Body of pancreas (tissue), 4 donors: Measurements from ENCODE around the gene ACOT7. TPM values are rescaled to one million over a fixed set of nuclear protein-coding genes. Genes with fewer than 3 reads are reported as not detected.

Experiments
- ATAC-seq: fragments of 150-250 bp; one replicate; pipeline ENCODE4 v1.9.1; 2016
- DNase-seq, 4 donors: peaks; one replicate each; pipeline ENCODE4 v3.0.0-alpha.2; 2019
- H3K27ac ChIP-seq, 4 donors: fragments of 200-600 bp; sonication (generic); 1 replicate in 3 of 4; 2 replicates in 1 of 4; pipeline versions ENCODE4 v1.5.1 to v1.6.1; 2016 to 2019; ENCODE audit warnings: mild to moderate bottlenecking in 1 of 4, mixed read lengths in 1 of 4, moderate library complexity in 1 of 4
- H3K27me3 ChIP-seq, 2 donors: fragments of 200-600 bp; sonication (generic); one replicate each; pipeline ENCODE4 v1.6.0; 2016; ENCODE audit warnings: mild to moderate bottlenecking in 1 of 2
- H3K36me3 ChIP-seq, 2 donors: fragments of 200-600 bp; sonication (generic); replicated peaks in 1 of 2; 2 replicates each; pipeline ENCODE4 v1.5.1; 2016; ENCODE audit warnings: low read depth in 2 of 2; ENCODE audit not compliant: insufficient read depth in 1 of 2
- H3K4me1 ChIP-seq: fragments of 200-600 bp; sonication (generic); one replicate; pipeline ENCODE4 v1.6.0; 2016
- H3K4me3 ChIP-seq, 2 donors: fragments of 200-600 bp; sonication (generic); 1 replicate in 1 of 2; 2 replicates in 1 of 2; pipeline ENCODE4 v1.5.1; 2016 to 2019
- H3K9me3 ChIP-seq, 3 donors: fragments of 200-600 bp; sonication (generic); 1 replicate in 2 of 3; 2 replicates in 1 of 3; pipeline ENCODE4 v1.5.1; 2016
- POLR2A ChIP-seq, 3 donors: fragments of 450-650 bp; IDR thresholded peaks; one replicate each; pipeline ENCODE4 v1.6.1; 2016; ENCODE audit warnings: antibody characterized with exemption in 3 of 3, mild to moderate bottlenecking in 2 of 3
- WGBS, 2 donors: methylation state at CpG; one replicate each; pipeline ENCODE4 v1.1.5; 2017; 5-methylcytosine and 5-hydroxymethylcytosine counted together
- intact Hi-C: fragments of 100-400 bp; cut with DNase I; formaldehyde crosslinking; loops from one replicate; pipeline ENCODE4 v1.15.1; 2023
- total RNA-seq, 2 donors: library from RNA; depleted of rRNA; stranded (reverse); fragments of >200 nt; gene quantifications; one replicate each; pipeline ENCODE4 v1.1.0, GENCODE V29; 2016
- TF ChIP-seq, protein P1 (sequence below), 7 experiments: fragments of 450-650 bp in 4 of 7; fragments of 200-600 bp in 3 of 7; sonication (generic) in 3 of 7; IDR thresholded peaks; one replicate each; pipeline ENCODE4 v1.5.1; 2016 to 2019; ENCODE audit warnings: antibody characterized with exemption in 7 of 7

ACOT7 gene
- total RNA-seq, 2 donors from 2014 or later, result 6.0 to 33.0 TPM

DNA sequence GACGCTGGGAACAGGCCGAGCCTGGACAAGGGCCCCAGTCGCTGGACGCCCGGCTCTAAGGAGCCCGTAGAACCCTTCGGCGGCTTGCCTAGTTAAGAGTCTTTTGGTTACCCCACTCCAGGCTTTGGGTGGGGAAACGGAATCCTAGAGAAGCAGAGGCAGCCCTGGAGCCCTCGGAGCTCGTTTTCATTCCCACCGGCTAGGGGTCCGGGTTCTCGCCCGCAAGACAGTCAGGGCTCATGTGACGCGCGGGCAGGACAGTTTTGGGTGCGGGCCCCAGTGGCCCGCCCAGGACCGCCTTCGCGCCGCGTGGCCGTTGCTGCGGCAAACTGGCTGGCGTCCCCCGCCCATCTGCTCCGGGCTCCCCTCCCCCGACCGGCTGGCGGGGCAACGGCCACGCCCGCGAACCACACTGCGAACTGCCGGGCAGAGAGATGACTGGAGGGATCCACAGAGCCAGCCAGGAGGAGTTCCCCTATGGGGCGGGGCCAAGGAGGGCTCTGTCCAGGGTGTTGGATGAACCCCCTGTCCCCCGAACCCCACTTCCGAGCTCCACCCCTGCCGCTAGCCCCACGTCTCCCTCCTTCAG is 27.0 kb upstream of the ACOT7 start:
- Histone ChIP-seq H3K9me3 (no peaks in the 10 kb centered on the region), H3K36me3 (no peaks in the 10 kb centered on the region), H3K4me3 (no peak overlapping the region), H3K27ac (no peak overlapping the region), H3K27me3 (peaks cover 0 to 47% of the 10 kb centered on the region in 2 donors), H3K4me1 (peaks cover 48% of the 10 kb centered on the region)
- TF ChIP-seq POLR2A (IDR thresholded peaks at IDR 0.05), result no peak
- TF ChIP-seq, protein P1, sequence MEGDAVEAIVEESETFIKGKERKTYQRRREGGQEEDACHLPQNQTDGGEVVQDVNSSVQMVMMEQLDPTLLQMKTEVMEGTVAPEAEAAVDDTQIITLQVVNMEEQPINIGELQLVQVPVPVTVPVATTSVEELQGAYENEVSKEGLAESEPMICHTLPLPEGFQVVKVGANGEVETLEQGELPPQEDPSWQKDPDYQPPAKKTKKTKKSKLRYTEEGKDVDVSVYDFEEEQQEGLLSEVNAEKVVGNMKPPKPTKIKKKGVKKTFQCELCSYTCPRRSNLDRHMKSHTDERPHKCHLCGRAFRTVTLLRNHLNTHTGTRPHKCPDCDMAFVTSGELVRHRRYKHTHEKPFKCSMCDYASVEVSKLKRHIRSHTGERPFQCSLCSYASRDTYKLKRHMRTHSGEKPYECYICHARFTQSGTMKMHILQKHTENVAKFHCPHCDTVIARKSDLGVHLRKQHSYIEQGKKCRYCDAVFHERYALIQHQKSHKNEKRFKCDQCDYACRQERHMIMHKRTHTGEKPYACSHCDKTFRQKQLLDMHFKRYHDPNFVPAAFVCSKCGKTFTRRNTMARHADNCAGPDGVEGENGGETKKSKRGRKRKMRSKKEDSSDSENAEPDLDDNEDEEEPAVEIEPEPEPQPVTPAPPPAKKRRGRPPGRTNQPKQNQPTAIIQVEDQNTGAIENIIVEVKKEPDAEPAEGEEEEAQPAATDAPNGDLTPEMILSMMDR (IDR thresholded peaks at IDR 0.05), result no peak
- 18 to 35% methylated on average over 7 to 41 of the region's 44 CpGs for WGBS, 2 donors
- DNase-seq (no peak), ATAC-seq (no peak)
- intact Hi-C loops, result no loop called here

DNA sequence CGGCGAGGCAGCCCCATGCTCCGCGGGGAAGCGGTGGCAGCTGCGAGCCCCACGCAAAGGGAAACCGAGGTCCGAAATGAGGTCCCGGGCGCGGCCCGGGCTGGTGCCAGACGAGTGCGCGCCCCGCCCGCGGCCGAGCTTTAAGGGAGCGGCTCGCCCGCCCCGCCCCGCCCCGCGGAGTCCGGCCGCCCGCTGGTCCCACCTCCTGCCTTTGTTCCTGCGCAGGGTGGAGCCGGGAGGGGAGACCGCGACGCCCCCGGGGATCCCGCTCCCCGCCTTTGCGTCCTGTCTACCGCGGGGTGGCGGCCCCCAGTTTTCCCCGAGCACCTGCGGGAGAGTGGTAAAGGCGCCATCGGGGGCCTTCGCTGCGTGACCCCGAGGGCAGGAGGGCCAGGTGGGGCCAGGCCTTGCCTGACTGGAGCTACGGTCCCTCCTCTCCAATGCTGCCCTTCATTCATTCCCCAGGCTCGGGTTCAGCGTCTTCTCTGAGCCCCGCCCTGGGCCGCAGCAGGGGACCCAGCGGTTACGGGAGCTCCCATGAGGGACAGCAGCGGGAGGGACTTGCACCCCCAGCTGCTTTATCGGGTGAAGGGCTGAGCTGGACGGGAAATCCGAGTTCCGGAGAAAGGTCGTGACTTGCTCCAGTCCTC is 26.4 kb upstream of the ACOT7 start, which contains the start of gene HES2:
Gene HES2 (minus strand): TSS at position 116 of the 650 bp plus-strand sequence. CDS start 99 bp downstream, at position 17.
- ATAC-seq (no peak), DNase-seq (peak in 1 of 4 donors; percentile 33)
- Histone ChIP-seq H3K27me3 (peaks cover 0 to 41% of the 10 kb centered on the region in 2 donors), H3K4me3 (no peak within 1 kb of the TSS), H3K36me3 (no peaks in the 10 kb centered on the region), H3K27ac (no peak within 1 kb of the TSS), H3K9me3 (no peaks in the 10 kb centered on the region), H3K4me1 (peaks cover 50% of the 10 kb centered on the region)
- intact Hi-C loops, result no loop called here
- TF ChIP-seq, protein P1 (IDR thresholded peaks at IDR 0.05), result no peak
- no peak for TF ChIP-seq POLR2A (IDR thresholded peaks at IDR 0.05)
- WGBS, 2 donors, result 0% methylated on average over 6 to 48 of the region's 62 CpGs

DNA sequence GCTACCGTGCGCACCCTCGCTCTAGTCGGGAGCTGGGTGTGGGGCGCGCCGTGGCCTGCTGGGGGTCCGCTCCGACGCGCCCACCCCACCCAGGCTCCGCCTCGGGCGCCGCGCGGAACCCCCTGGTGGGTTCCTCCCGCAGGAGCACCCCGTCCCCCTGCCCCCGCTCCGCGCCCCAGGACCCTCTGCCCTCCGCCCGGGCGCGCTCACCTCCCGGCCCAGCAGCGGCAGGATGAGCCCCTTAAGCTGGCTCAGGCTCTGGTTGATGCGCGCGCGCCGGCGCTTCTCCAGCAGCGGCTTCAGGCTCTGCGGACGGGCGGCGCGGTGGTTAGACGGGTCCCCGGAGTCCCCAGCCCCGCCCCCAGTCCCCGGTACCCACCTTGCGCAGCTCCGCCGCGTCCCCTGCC is 25.8 kb upstream of the ACOT7 start:
- Histone ChIP-seq H3K36me3 (no peaks in the 10 kb centered on the region), H3K4me3 (no peak overlapping the region), H3K9me3 (no peaks in the 10 kb centered on the region), H3K4me1 (peaks cover 51% of the 10 kb centered on the region), H3K27me3 (peaks cover 0 to 38% of the 10 kb centered on the region in 2 donors), H3K27ac (no peak overlapping the region)
- DNase-seq, result no peak
- no peak for ATAC-seq
- intact Hi-C loops, result no loop called here
- WGBS, 2 donors, result 2% methylated on average over 39 of the region's 48 CpGs; no CpG with 5 or more reads in 1 of the 2 donors
- TF ChIP-seq POLR2A (IDR thresholded peaks at IDR 0.05), result no peak
- TF ChIP-seq, protein P1 (IDR thresholded peaks at IDR 0.05), result no peak

DNA sequence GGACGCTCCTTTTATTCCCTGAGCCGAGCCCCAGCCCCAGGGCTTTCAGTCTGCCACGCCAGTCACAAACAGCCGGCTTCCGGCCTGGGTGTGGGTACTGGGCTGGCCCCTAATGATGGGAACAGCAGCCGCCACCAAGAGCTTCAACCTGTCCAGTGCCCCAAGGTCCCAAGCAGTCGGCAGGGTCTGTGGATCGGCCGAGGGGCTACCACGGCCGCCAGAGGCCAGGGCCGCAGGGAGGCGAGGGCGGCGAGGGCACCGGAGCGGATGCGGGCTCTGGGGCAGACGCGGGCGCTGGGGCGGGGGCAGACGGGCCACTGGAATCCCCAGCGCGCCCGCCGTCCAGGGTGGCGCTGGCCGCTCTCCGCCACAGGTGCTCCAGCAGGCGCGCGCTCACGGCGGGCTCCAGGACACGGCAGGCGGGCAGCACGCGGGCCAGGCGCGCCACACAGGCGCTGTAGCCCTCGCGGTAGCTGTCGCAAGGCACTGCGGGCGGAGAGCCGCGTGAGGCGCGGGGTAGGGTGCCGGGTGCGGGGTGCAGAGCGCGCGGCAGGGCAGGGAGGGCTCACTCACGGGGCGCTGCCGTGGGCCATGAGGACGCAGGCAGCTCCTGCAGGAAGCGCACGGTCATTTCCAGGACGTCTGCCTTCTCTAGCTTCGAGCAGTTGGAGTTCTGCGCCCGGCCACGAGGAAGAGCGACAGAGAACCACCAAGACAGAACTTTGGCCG is 25.3 kb upstream of the ACOT7 start:
- Histone ChIP-seq H3K4me1 (peaks cover 49% of the 10 kb centered on the region), H3K9me3 (no peaks in the 10 kb centered on the region), H3K27ac (no peak overlapping the region), H3K27me3 (peaks cover 0 to 38% of the 10 kb centered on the region in 2 donors), H3K36me3 (no peaks in the 10 kb centered on the region), H3K4me3 (no peak overlapping the region)
- DNase-seq (no peak), ATAC-seq (no peak)
- intact Hi-C loops, result no loop called here
- TF ChIP-seq POLR2A (IDR thresholded peaks at IDR 0.05), result no peak
- TF ChIP-seq, protein P1 (IDR thresholded peaks at IDR 0.05), result no peak
- WGBS, 2 donors, result 12% methylated on average over 21 of the region's 69 CpGs; no CpG with 5 or more reads in 1 of the 2 donors
